Stimulated activated effector memory CD8-positive, alpha-beta T cell treated with anti-CD3 and anti-CD28 coated beads, Interleukin-12 subunit alpha, Interleukin-12 subunit beta, amount 100 ng/mL, for 72 hours (primary cell): ENCODE measurements around the gene FAM107B.
"Not testable (repeated sequence)": the region's sequence is repeated elsewhere in the genome, so short reads cannot be mapped to it uniquely, and the experiment has no call there.

Experiments used
- ATAC-seq: fragments of 150-1000 bp; cut with Tn5 transposase; 2 replicates; pipeline ENCODE4 v1.10.0; 2021
- DNase-seq, 2 donors: peaks; one replicate each; pipeline ENCODE4 v3.0.0; 2021 to 2022; ENCODE audit warnings: low spot score in 2 of 2
- H3K27ac Mint-ChIP-seq: one replicate; pipeline ENCODE4 v1.8.0; 2022; ENCODE audit warnings: mild to moderate bottlenecking, mixed read lengths
- H3K36me3 Mint-ChIP-seq: one replicate; pipeline ENCODE4 v1.8.0; 2022; ENCODE audit warnings: mild to moderate bottlenecking, mixed read lengths
- H3K4me1 Mint-ChIP-seq: one replicate; pipeline ENCODE4 v1.8.0; 2022; ENCODE audit warnings: mixed read lengths
- H3K4me3 Mint-ChIP-seq: one replicate; pipeline ENCODE4 v1.8.0; 2022; ENCODE audit warnings: mild to moderate bottlenecking, mixed read lengths
- H3K9me3 Mint-ChIP-seq: one replicate; pipeline ENCODE4 v1.8.0; 2022; ENCODE audit warnings: mixed read lengths

Gene FAM107B

DNA sequence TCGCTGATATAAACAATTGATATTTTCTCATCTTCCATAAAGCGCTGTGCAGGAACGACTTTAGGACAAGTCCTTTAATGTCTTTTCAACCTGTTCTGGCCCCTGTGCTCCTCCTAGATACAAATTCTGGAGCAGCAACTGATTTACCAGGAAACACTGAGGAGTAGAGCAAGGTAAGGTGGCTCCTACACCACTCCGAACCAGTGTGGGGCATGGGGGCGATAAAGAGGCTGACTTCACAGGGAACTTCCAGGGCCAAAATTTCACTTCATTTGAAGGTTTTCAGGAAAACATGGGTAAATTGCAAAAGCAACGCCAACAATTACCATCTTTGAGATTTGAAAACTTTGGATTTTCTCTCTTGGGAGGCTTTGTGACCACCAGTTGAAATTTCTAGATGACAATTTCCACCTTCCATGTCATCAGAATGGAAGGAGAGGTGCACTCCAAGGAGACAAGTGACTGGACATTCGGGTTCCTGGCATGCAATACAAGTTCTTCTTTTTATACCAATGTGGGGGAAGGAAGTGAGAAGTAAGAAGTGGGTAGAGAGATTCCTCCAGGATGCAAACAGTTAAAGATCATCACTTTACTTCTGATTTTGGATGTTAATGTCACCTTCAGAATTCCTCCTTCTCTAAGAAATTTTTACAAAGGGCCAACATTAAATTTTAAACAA lies 118.5 kb downstream of the FAM107B start:
- H3K4me1 Mint-ChIP-seq = peaks cover 72% of the 10 kb centered on the region
- no peak overlapping the region for H3K27ac Mint-ChIP-seq
- no peak overlapping the region for H3K4me3 Mint-ChIP-seq
- ATAC-seq (no peak), DNase-seq (no peak)
- H3K36me3 Mint-ChIP-seq = peaks cover 6% of the 10 kb centered on the region
- no peaks in the 10 kb centered on the region for H3K9me3 Mint-ChIP-seq

DNA sequence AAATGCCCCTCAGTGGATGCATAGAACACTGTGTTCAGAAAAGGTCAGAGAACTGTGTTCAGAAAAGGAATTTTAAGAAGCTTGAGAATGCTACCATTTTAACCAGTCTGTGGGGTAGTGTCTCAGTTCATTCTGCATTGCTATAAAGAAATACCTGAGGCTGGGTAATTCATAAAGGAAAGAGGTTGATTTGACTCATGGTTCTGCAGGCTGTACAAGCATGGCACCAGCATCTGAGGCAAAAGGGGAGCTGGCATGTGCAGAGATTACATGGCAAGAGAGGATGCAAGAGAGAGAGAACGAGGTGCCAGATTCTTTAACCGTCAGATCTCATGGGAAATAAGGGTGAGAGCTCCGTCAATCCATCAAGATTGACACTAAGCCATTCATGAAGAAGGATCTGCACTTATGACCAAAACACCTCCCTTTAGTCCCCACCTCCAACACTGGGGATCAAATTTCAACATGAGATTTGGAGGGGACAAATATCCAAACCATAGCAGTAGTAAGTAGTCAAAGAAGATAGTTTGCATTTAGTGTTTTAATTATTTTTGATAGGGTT lies 119.8 kb downstream of the FAM107B start:
- no peaks in the 10 kb centered on the region for H3K9me3 Mint-ChIP-seq
- peaks cover 59% of the 10 kb centered on the region for H3K4me1 Mint-ChIP-seq
- no peak overlapping the region for H3K4me3 Mint-ChIP-seq
- H3K36me3 Mint-ChIP-seq = peaks cover 6% of the 10 kb centered on the region
- no peak for DNase-seq
- no peak overlapping the region for H3K27ac Mint-ChIP-seq
- ATAC-seq = no peak

DNA sequence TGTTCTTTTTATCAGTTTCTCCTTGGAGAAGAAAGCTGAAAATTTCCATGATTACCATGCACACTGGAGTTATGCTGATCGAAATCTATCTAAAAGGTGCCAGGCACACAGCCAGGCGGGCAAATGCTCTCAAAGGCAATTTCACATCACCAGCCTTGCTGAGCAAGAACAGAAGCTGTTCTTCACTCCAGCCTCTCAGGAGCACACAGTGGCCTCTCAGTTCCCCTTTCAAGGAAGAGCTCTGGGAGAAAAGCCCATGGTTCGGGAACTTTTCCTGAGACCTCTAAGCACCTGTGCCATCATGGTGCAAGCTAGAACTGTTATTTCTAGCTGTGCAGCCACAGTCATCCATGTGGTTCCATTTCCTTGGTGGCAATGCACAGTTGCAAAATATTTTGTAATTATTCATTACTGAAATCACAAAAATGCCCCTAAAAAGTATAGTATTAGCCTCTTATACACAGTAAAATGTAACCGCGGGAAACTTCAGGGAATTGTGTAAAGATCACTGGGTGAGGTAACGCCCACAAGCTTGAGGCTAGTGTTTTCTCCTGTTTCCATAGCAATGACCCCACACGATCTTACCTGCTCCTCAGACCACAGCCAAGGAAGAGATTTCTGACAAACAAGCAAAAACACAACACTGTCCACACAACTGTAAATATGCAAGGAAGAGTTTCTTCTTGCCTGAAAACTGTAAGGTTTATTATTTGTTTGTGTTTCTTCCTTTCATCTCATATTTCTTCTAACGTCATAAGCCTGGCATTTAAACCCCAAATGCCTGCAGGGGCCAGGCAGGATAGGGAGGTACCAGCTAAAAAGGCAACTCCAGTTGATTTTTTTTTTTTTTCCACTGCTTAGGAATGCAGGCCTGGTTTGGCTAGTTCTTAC lies 121.2 kb downstream of the FAM107B start:
- Mint-ChIP-seq H3K4me3 (no peak overlapping the region), H3K4me1 (peaks cover 59% of the 10 kb centered on the region), H3K9me3 (no peaks in the 10 kb centered on the region), H3K36me3 (no peaks in the 10 kb centered on the region), H3K27ac (peak overlapping the region; percentile 3)
- ATAC-seq (peak; percentile 45), DNase-seq (no peak)

DNA sequence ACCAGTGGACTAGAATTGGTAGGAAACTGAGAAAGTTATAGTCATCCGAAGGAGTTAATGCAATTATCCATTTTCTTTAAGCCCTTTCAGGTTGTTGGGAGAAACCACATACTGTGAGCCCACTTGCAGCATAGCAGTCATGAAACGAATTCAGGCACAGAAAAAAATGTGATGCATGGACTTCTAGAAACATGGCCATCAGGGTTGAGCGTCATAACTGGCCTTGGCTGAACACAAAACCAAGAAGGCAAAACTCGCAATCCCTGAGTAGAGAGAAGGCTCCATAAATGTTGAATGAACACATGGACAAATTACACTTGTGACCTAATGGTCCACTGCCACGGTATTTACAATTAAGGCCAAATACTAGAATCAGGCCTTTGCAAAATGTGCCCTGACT lies 121.9 kb downstream of the FAM107B start:
- no peak overlapping the region for H3K27ac Mint-ChIP-seq
- no peak overlapping the region for H3K4me3 Mint-ChIP-seq
- ATAC-seq (no peak), DNase-seq (no peak)
- H3K9me3 Mint-ChIP-seq = no peaks in the 10 kb centered on the region
- H3K36me3 Mint-ChIP-seq = peaks cover 6% of the 10 kb centered on the region
- H3K4me1 Mint-ChIP-seq = peaks cover 59% of the 10 kb centered on the region

DNA sequence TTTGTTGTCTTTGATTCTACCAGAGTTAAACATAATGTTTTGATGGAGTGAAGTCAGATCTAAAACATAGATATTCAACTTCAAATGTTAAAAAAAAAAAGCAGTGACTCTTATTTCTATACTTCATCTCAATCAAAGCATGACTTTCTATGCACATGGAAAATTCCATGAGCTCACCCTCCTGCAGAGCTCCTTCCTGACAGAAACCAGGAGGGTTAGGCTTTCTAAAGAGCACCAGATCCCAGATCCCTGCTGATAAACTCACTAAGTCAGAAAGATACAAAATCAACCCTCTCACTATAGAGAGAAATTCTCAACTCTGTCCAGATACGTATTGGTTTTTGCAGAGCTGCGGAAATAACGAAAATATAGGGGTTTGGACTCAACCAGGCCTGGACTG lies 122.6 kb downstream of the FAM107B start:
- no peaks in the 10 kb centered on the region for H3K9me3 Mint-ChIP-seq
- ATAC-seq (no peak), DNase-seq (no peak)
- H3K4me3 Mint-ChIP-seq = no peak overlapping the region
- peaks cover 56% of the 10 kb centered on the region for H3K4me1 Mint-ChIP-seq
- no peak overlapping the region for H3K27ac Mint-ChIP-seq
- peaks cover 11% of the 10 kb centered on the region for H3K36me3 Mint-ChIP-seq

DNA sequence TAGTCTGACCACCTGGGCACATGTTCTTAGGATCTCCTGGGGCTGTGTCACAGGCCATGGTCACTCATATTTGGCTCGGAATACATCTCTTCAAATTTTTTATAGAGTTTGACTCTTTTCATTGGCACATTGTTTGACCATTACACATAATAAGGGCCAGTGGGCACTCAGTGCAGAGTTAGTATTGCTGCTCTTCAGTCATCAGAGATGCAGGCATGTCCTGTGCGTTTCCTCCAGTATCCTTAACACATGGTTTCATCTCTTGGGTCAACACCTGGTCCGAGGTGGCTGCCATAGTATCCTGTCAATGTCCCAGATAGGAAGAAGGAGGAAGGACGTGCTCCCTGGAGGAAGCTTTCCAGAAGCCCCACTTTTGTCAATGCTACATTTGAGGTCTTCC lies 125.0 kb downstream of the FAM107B start:
- DNase-seq (no peak), ATAC-seq (no peak)
- Mint-ChIP-seq H3K36me3 (peaks cover 11% of the 10 kb centered on the region), H3K4me1 (peaks cover 55% of the 10 kb centered on the region), H3K27ac (peak overlapping the region; percentile 58), H3K4me3 (peak overlapping the region; percentile 67), H3K9me3 (no peaks in the 10 kb centered on the region)

DNA sequence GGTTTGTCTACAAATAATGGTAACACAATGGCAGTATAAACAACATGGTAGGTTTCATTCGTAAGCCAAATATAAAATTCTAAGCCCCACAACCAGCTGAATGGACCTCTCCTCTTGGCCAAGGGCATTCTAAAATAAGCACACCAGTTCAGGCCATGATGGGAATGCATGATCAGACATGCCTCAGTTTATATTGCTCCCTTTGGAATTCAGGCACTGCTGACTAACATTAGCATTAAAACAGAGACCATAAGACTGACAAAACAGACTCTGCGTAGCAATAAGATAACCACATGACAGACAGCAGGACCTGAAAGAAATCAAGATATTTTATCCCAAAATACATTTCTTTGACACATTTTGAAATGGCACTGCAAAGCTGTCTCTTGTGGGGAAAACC lies 125.8 kb downstream of the FAM107B start:
- peak overlapping the region; percentile 96 for H3K27ac Mint-ChIP-seq
- DNase-seq = no peak
- no peaks in the 10 kb centered on the region for H3K9me3 Mint-ChIP-seq
- peaks cover 11% of the 10 kb centered on the region for H3K36me3 Mint-ChIP-seq
- ATAC-seq = no peak
- peaks cover 60% of the 10 kb centered on the region for H3K4me1 Mint-ChIP-seq
- peak overlapping the region; percentile 67 for H3K4me3 Mint-ChIP-seq

DNA sequence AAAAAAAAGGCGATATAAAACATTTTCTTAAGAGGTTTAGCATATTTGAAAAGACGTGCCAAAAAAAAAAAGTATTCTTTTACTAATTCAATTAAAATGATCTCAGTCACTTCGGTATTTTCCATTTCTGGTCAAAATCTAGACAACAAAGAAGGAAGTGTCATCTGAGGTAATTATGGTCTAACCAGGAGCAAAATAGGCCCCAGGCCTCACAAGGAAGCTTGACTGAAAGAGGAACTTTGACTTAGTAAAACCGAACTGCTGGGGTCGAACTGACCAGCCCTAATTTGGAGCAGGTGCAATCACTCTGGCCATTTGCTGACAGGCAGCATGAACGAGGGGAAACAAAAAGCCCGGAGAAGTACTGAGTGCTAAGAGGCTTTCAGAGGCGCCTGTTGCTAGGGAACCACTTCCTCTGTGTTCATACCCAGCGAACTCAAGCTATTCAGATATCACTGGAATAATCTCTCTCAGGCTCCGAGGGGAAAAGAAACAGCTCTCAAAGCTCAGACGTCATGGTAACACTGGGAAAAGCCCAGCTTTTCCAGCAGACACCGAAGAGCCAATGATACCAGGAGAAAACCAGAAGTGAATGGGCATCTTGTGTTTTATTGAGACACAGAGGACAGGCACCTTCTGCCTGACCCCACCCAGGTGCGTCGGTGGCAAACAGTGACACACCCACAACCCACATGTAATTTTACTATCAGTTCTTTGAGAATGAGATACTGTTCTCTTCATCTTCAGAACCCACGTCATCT lies 126.5 kb downstream of the FAM107B start:
- DNase-seq = peak; percentile 53 to 87
- Mint-ChIP-seq H3K9me3 (no peaks in the 10 kb centered on the region), H3K4me1 (peaks cover 53% of the 10 kb centered on the region), H3K4me3 (peak overlapping the region; percentile 67), H3K36me3 (peaks cover 11% of the 10 kb centered on the region), H3K27ac (peak overlapping the region; percentile 96)
- ATAC-seq = peak; percentile 75

DNA sequence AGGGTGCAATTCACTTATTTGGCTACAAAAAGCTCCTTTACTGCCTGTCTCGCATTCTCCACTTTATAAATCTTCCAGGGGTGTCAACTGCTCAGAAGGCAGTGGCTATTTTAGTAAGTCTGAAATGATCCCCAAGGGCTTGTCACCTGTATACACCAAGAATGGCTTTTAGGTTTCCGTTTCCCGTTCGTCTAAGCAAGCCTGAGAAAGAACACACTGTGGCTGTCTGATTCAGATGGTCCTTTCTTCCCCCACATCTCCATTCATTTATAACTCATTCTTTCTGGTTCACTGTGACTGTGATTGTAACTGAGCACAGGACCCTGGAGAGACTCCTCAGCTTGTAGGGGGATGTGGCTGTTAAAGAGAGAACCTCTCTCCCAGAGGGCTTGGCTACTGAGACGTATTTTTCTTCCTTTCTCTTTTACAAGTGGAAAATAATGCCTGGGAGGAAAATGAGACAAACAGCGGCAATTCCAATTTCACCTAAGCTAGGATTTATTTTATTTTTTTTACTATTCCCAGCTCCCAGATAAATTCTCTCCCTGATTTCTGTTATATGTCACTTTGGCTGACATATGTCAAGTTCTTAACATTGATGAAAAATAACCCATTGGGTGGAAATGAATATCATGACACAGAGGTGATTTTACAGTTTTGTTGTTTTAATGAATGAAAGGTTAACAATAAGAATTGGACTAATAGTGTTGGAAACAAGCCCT lies 129.3 kb downstream of the FAM107B start:
- Mint-ChIP-seq H3K27ac (peak overlapping the region; percentile 27), H3K4me1 (peaks cover 48% of the 10 kb centered on the region), H3K4me3 (peak overlapping the region; percentile 0), H3K36me3 (peaks cover 11% of the 10 kb centered on the region), H3K9me3 (no peaks in the 10 kb centered on the region)
- DNase-seq = peak; percentile 7 to 65
- ATAC-seq = peak; percentile 81

DNA sequence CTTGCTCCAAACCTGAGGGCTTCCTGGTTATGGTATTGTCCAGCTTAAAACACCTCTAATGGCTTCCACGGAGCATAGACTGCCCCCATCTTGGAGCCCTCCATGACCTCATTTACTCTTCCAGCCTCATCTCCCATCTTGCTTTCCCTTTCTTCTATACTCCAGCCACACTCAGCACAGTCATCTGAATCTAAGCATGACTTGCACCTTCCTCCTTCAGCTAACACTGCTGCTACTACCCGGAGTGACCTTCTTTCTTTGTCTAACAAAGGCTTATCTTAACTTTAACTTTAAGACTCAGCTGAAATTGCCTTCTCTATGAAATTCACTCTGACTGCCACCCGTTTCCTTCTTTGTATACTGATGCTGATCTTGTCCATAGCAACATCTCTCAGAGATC lies 135.1 kb downstream of the FAM107B start:
- ATAC-seq (no peak), DNase-seq (no peak)
- Mint-ChIP-seq H3K27ac (no peak overlapping the region), H3K9me3 (no peaks in the 10 kb centered on the region), H3K36me3 (no peaks in the 10 kb centered on the region), H3K4me3 (no peak overlapping the region), H3K4me1 (peaks cover 6% of the 10 kb centered on the region)

DNA sequence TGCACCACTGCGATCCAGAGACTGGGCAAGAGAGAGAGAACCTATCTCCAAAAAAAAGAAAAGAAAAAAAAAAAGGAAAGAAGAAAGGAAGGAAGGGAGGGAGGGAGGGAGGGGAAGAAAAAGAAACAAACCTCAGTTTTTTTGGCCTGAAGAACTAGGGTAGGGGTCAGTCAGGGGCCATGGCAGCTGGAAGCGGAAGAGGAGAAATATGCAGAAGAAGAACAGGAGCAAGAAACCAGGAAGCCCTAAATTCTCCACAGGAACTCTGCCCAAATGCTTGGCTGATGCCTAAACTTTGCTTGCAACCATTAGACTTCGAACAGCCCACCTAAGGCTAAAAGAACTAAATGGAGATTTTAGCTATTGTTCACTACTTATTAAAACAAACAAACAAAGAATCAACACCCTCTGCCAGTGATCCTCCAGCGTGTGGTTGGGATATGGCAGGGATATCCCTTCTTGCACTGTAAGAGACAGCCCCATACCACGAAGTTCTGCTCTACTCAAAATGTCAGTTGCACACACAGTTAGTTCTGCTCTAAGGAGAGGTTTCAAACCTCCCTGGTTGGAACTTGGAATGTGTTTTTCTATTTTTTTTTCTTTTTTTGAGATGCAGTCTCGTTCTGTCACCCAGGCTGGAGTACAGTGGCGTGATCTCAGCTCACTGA lies 139.5 kb downstream of the FAM107B start:
- no peaks in the 10 kb centered on the region for H3K36me3 Mint-ChIP-seq
- ATAC-seq = no peak

DNA sequence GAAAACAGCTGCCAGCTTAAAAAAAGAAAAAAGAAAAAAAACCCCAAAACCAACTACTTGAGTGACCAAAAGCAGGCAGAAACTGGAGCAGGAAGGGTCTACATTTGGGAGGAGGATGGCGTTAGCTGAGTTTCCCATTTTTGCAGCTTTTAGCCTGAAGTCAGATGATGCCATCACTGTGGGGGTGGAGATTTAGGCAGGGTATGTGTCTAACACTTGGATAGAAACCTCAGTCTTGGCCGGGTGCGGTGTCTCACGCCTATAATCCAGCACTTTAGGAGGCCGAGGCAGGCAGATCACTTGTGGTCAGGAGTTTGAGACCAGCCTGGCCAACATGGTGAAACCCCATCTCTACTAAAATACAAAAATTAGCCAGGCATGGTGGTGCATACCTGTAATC lies 140.1 kb downstream of the FAM107B start:
- not testable (repeated sequence) for H3K9me3 Mint-ChIP-seq, H3K4me3 Mint-ChIP-seq

More for the DNA sequence above, 139.5 kb downstream of the FAM107B start:
- no peaks in the 10 kb centered on the region for H3K9me3 Mint-ChIP-seq
- H3K4me3 Mint-ChIP-seq = no peak overlapping the region
- no peak for DNase-seq
- no peak overlapping the region for H3K27ac Mint-ChIP-seq
- no peaks in the 10 kb centered on the region for H3K4me1 Mint-ChIP-seq

DNA sequence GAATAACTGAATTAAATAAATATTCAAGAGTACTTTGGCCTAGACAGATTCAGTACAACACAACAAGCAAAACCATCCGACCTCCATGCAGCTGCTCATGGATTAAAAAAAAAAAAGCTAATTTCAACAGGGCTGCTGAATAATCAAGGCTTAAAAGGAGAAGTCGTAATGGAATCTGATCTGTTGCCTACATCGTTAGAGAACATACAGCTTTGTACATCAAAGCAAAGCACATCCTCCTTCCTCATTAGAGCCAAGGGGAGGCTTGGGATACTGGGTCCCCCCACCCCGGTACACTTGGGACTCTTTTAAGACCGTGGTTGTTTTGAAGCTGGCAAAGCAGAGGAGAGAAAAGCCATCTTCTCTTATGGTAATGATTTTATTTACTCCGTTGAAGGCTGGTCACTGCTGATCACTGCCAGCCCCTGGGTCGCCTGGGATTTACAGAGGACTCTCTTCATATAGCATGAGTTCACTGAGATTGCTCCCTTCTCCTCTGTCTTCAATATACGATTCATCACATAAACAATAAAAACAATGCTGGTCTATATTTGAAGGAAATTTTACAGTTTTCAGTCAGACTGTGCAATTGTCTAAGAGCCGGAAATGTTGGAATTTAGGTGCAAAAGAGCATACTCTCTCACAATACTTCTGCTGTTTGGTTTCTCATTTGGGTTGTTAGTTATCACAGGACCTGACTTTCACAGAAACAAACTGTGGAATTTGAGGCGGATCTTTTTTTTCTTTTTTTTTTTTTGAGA lies 148.8 kb downstream of the FAM107B start:
- H3K27ac Mint-ChIP-seq = no peak overlapping the region
- DNase-seq = no peak
- H3K9me3 Mint-ChIP-seq = no peaks in the 10 kb centered on the region

More for the DNA sequence above, 140.1 kb downstream of the FAM107B start:
- not testable (repeated sequence) for H3K27ac Mint-ChIP-seq, H3K36me3 Mint-ChIP-seq, DNase-seq, ATAC-seq, H3K4me1 Mint-ChIP-seq

More for the DNA sequence above, 148.8 kb downstream of the FAM107B start:
- no peaks in the 10 kb centered on the region for H3K4me1 Mint-ChIP-seq
- no peak for ATAC-seq
- H3K36me3 Mint-ChIP-seq = no peaks in the 10 kb centered on the region
- H3K4me3 Mint-ChIP-seq = no peak overlapping the region
